Measurements from ENCODE around the gene CDH22.

The CDH22 gene

GRCh38 chr20:46240881-46241280 lies 67.4 kb downstream of the CDH22 start:
- no peak for DNase-seq (ENCODE audit: low read depth in 3 of 3)

GRCh38 chr20:46240065-46240464 lies 68.2 kb downstream of the CDH22 start:
- DNase-seq (ENCODE audit: low read depth in 3 of 3) = no peak

GRCh38 chr20:46237736-46238135 lies 70.6 kb downstream of the CDH22 start:
- no peak for DNase-seq (ENCODE audit: low read depth in 3 of 3)

- DNase-seq (ENCODE audit: low read depth in 3 of 3) = no peak
Observed at GRCh38 chr20:46237227-46237626, 71.1 kb downstream of the CDH22 start.

- no peak for DNase-seq (ENCODE audit: low read depth in 3 of 3)
Observed at GRCh38 chr20:46235077-46235476, 73.2 kb downstream of the CDH22 start.

- DNase-seq (ENCODE audit: low read depth in 3 of 3) = no peak
Observed at GRCh38 chr20:46233701-46234100, 74.6 kb downstream of the CDH22 start.

GRCh38 chr20:46232539-46232938 lies 75.8 kb downstream of the CDH22 start:
- no peak for DNase-seq (ENCODE audit: low read depth in 3 of 3)

- no peak for DNase-seq (ENCODE audit: low read depth in 3 of 3)
Observed at GRCh38 chr20:46230801-46231282, 77.5 kb downstream of the CDH22 start.

- DNase-seq (ENCODE audit: low read depth in 3 of 3) = no peak
Observed at GRCh38 chr20:46230106-46230491, 78.2 kb downstream of the CDH22 start.

- no peak for DNase-seq (ENCODE audit: low read depth in 3 of 3)
Observed at GRCh38 chr20:46229478-46230105, 78.7 kb downstream of the CDH22 start.

GRCh38 chr20:46228670-46229069 lies 79.6 kb downstream of the CDH22 start:
- no peak for DNase-seq (ENCODE audit: low read depth in 3 of 3)

- no peak for DNase-seq (ENCODE audit: low read depth in 3 of 3)
Observed at GRCh38 chr20:46227272-46227767, 81.0 kb downstream of the CDH22 start.

- no peak for DNase-seq (ENCODE audit: low read depth in 3 of 3)
Observed at GRCh38 chr20:46226602-46227001, 81.7 kb downstream of the CDH22 start.

- DNase-seq (ENCODE audit: low read depth in 3 of 3) = no peak
Observed at GRCh38 chr20:46222521-46223007, 85.7 kb downstream of the CDH22 start.

GRCh38 chr20:46221256-46221833 lies 87.0 kb downstream of the CDH22 start:
- no peak for DNase-seq (ENCODE audit: low read depth in 3 of 3)

- no peak for DNase-seq (ENCODE audit: low read depth in 3 of 3)
Observed at GRCh38 chr20:46220455-46221207, 87.7 kb downstream of the CDH22 start.

GRCh38 chr20:46219920-46220319 lies 88.4 kb downstream of the CDH22 start:
- DNase-seq (ENCODE audit: low read depth in 3 of 3) = no peak

- DNase-seq (ENCODE audit: low read depth in 3 of 3) = no peak
Observed at GRCh38 chr20:46219190-46219589, 89.1 kb downstream of the CDH22 start.

GRCh38 chr20:46218656-46219055 lies 89.6 kb downstream of the CDH22 start:
- no peak for DNase-seq (ENCODE audit: low read depth in 3 of 3)

- DNase-seq (ENCODE audit: low read depth in 3 of 3) = no peak
Observed at GRCh38 chr20:46217583-46217982, 90.7 kb downstream of the CDH22 start.

GRCh38 chr20:46216770-46217464 lies 91.4 kb downstream of the CDH22 start:
- DNase-seq (ENCODE audit: low read depth in 3 of 3) = no peak

Data from stimulated activated CD4-positive, alpha-beta T cell treated with anti-CD3 and anti-CD28 coated beads, TNF-alpha, amount 100 ng/mL, for 4 hours (primary cell).